Measurements from ENCODE around the gene ARAF. TPM values are rescaled to one million over a fixed set of nuclear protein-coding genes. Genes with fewer than 3 reads are reported as not detected.

The ARAF gene
- total and polyA plus RNA-seq, 2 of the 13 experiments (the other 11 are each of a cell fraction or from before 2014, with no cell fraction given), result 18.0 to 33.1 TPM

- peak; percentile 95 for TF ChIP-seq PBX2 (CRISPR knock-in tag; IDR thresholded peaks at IDR 0.05)
- TF ChIP-seq ZFP36 (IDR thresholded peaks at IDR 0.05; ENCODE audit: borderline replicate concordance, low read depth, low read length, partially characterized antibody), result no peak
- TF ChIP-seq NCOA2 (CRISPR knock-in tag; IDR thresholded peaks at IDR 0.05), result no peak
- peak; percentile 96 for TF ChIP-seq SP2 (CRISPR knock-in tag; IDR thresholded peaks at IDR 0.05)
- no peak for TF ChIP-seq CHD4 (IDR thresholded peaks at IDR 0.05; ENCODE audit: borderline replicate concordance, low read length)
- TF ChIP-seq FOXK2 (IDR thresholded peaks at IDR 0.05), result peak; percentile 91
- peak; percentile 48 for TF ChIP-seq HNRNPLL (IDR thresholded peaks at IDR 0.05; ENCODE audit: low read depth, low read length, poor library complexity, severe bottlenecking)
- no peak for TF ChIP-seq CC2D1A (CRISPR knock-in tag; IDR thresholded peaks at IDR 0.05)
- TF ChIP-seq PHB2 (IDR thresholded peaks at IDR 0.05; ENCODE audit: partially characterized antibody), result no peak
- 0 out of 2 replicates have a peak, but pooled peaks have one; percentile 21 for TF ChIP-seq RXRA (CRISPR knock-in tag; IDR thresholded peaks at IDR 0.05)
- TF ChIP-seq ARID4A (CRISPR knock-in tag; IDR thresholded peaks at IDR 0.05; ENCODE audit: borderline replicate concordance), result peak; percentile 49; the same call in 1 of the 2 replicates
- no peak for TF ChIP-seq ZNF580 (CRISPR knock-in tag; IDR thresholded peaks at IDR 0.05; ENCODE audit: borderline replicate concordance, low read depth)
- TF ChIP-seq ZNF703 (CRISPR knock-in tag; IDR thresholded peaks at IDR 0.05; ENCODE audit: borderline replicate concordance), result no peak
- no peak for TF ChIP-seq ZNF782 (CRISPR knock-in tag; IDR thresholded peaks at IDR 0.05; ENCODE audit: borderline replicate concordance)
- TF ChIP-seq E2F1 (CRISPR knock-in tag; IDR thresholded peaks at IDR 0.05), result peak; percentile 60; the same call in 1 of the 2 replicates
- TF ChIP-seq HOXA3 (CRISPR knock-in tag; IDR thresholded peaks at IDR 0.05), result peak; percentile 67
- TF ChIP-seq SRSF9 (IDR thresholded peaks at IDR 0.05; ENCODE audit: borderline replicate concordance, insufficient read depth, low read depth, low read length, poor library complexity, severe bottlenecking), result no peak
- no peak for TF ChIP-seq ZNF639 (CRISPR knock-in tag; conservative IDR thresholded peaks at IDR 0.05)
- no peak for TF ChIP-seq ZNF576 (CRISPR knock-in tag; IDR thresholded peaks at IDR 0.05)
- no peak for TF ChIP-seq ZNF230 (CRISPR knock-in tag; IDR thresholded peaks at IDR 0.05)
These were observed at the start of gene ARAF (continued) for GRCh38 chrX:47560934-47561658.
